HepG2 (cell line): ENCODE results near the gene IFI35. TPM values are rescaled to one million over a fixed set of nuclear protein-coding genes. Genes with fewer than 3 reads are reported as not detected.

Experiments
- EP300 ChIP-seq, 3 experiments: sonication (generic) in 1 of 3; formaldehyde crosslinking in 1 of 3; IDR thresholded peaks; 2 replicates each; pipeline versions ENCODE4 v1.5.1 to v1.6.1; 2011 to 2020; ENCODE audit warnings: low read depth in 2 of 3, low read length in 2 of 3, borderline replicate concordance in 1 of 3, improper control_type of control experiment in 1 of 3, mild to moderate bottlenecking in 1 of 3, missing genetic modification reagents in 1 of 3, moderate library complexity in 1 of 3
- GABPB1 ChIP-seq: IDR thresholded peaks from 2 replicates; pipeline ENCODE4 v1.6.1; 2016; ENCODE audit warnings: mild to moderate bottlenecking, missing genetic modification reagents, moderate library complexity, missing compliant biosample characterization
- KLF15 ChIP-seq: sonication (generic); formaldehyde crosslinking; IDR thresholded peaks from 2 replicates; pipeline ENCODE4 v1.8.1; 2023; ENCODE audit warnings: borderline replicate concordance, mild to moderate bottlenecking, inconsistent platforms, missing genetic modification reagents, mixed read lengths
- NCOA2 ChIP-seq: sonication (generic); formaldehyde crosslinking; IDR thresholded peaks from 2 replicates; pipeline ENCODE4 v1.8.0; 2022; ENCODE audit warnings: inconsistent platforms
- NFIB ChIP-seq: sonication (generic); formaldehyde crosslinking; IDR thresholded peaks from 2 replicates; pipeline ENCODE4 v1.9.0; 2021; ENCODE audit warnings: missing genetic modification reagents, mild to moderate bottlenecking, borderline replicate concordance
- RXRB ChIP-seq: IDR thresholded peaks from 2 replicates; pipeline ENCODE4 v1.6.1; 2016; ENCODE audit warnings: borderline replicate concordance, missing genetic modification reagents, missing compliant biosample characterization
- SNAPC4 ChIP-seq: sonication (generic); formaldehyde crosslinking; IDR thresholded peaks from 2 replicates; pipeline ENCODE4 v1.4.0; 2020; ENCODE audit warnings: mild to moderate bottlenecking, missing genetic modification reagents
- TBX2 ChIP-seq: sonication (generic); formaldehyde crosslinking; IDR thresholded peaks from 2 replicates; pipeline ENCODE4 v1.5.0; 2020; ENCODE audit warnings: missing genetic modification reagents, mild to moderate bottlenecking, borderline replicate concordance
- TEF ChIP-seq: sonication (generic); formaldehyde crosslinking; IDR thresholded peaks from 2 replicates; pipeline ENCODE4 v1.5.0; 2020; ENCODE audit warnings: missing genetic modification reagents
- THAP9 ChIP-seq: sonication (generic); formaldehyde crosslinking; IDR thresholded peaks from 2 replicates; pipeline ENCODE4; 2020; ENCODE audit warnings: missing genetic modification reagents, mild to moderate bottlenecking, borderline replicate concordance
- YEATS4 ChIP-seq: sonication (generic); formaldehyde crosslinking; IDR thresholded peaks from 2 replicates; pipeline ENCODE4 v1.4.0; 2020; ENCODE audit warnings: missing genetic modification reagents, borderline replicate concordance
- ZBTB43 ChIP-seq: sonication (generic); formaldehyde crosslinking; conservative IDR thresholded peaks from 2 replicates; pipeline ENCODE4 v1.4.0; 2020; ENCODE audit warnings: missing genetic modification reagents
- ZKSCAN8 ChIP-seq: IDR thresholded peaks from 2 replicates; pipeline ENCODE4 v1.6.1; 2016; ENCODE audit warnings: borderline replicate concordance, missing genetic modification reagents, missing compliant biosample characterization
- ZNF343 ChIP-seq: sonication (generic); formaldehyde crosslinking; IDR thresholded peaks from 2 replicates; pipeline ENCODE4 v1.4.0; 2020; ENCODE audit warnings: mild to moderate bottlenecking, missing genetic modification reagents
- ZNF556 ChIP-seq: sonication (generic); formaldehyde crosslinking; IDR thresholded peaks from 2 replicates; pipeline ENCODE4 v1.4.0; 2020; ENCODE audit warnings: mild to moderate bottlenecking, missing genetic modification reagents, borderline replicate concordance
- ZNF605 ChIP-seq: sonication (generic); formaldehyde crosslinking; IDR thresholded peaks from 2 replicates; pipeline ENCODE4 v1.8.0; 2022; ENCODE audit warnings: mild to moderate bottlenecking, missing genetic modification reagents
- ZNF850 ChIP-seq: sonication (generic); formaldehyde crosslinking; conservative IDR thresholded peaks from 2 replicates; pipeline ENCODE4 v1.9.0; 2021; ENCODE audit warnings: mild to moderate bottlenecking, missing genetic modification reagents
- polyA plus RNA-seq, 8 experiments: library from polyadenylated mRNA; depleted of rRNA in 3 of 8; stranded (reverse) in 7 of 8; unstranded in 1 of 8; fragments of >200 nt; fragmentation: Illumina TruSeq in 4 of 8; extraction: Trizol in 4 of 8; gene quantifications; 2 replicates each; pipeline versions ENCODE4 v1.2.1 to v1.2.3, GENCODE V29; 2011 to 2016; ENCODE audit warnings: low read depth in 4 of 8, missing spikeins in 1 of 8, mixed read lengths in 1 of 8; ENCODE audit not compliant: insufficient read depth in 1 of 8
- total RNA-seq, 5 experiments: library from RNA; depleted of rRNA; stranded (reverse); fragments of >200 nt; fragmentation: Illumina TruSeq; extraction: Trizol; gene quantifications; 2 replicates each; pipeline ENCODE4 v1.2.3, GENCODE V29; 2016; ENCODE audit warnings: low read depth in 1 of 5

Gene IFI35
- total and polyA plus RNA-seq, 2 of the 13 experiments (the other 11 are each of a cell fraction or from before 2014, with no cell fraction given), result 28.9 to 38.1 TPM

DNA sequence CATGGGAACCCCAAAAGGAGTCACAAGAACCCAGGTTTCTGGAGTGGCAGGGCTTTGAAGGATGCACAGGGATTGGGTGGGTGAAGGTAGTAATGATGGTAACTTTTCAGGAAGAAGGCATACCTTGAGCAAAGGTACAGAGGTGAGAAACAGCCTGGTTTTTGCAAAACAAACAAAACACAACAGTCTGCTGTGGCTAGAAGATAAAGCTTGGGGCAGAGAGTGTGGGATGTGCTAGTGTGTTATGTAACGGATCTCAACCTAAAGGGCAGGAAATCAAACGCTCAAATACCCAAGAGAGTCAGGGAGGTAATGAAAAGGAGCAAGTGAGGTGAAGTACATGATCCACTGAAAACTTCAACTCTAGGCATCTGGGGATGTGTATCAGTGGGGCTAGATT is 31.3 kb upstream of the IFI35 start (continued):
- TF ChIP-seq ZBTB43 (CRISPR knock-in tag) (no peak), NCOA2 (CRISPR knock-in tag) (0 out of 2 replicates have a peak, but pooled peaks have one; percentile 10), RXRB (CRISPR knock-in tag) (peak; percentile 72), ZNF605 (CRISPR knock-in tag) (peak; percentile 62), YEATS4 (CRISPR knock-in tag) (no peak), EP300 (IDR thresholded peaks at IDR 0.05; ENCODE audit: low read depth in 2 of 2, low read length in 2 of 2) (no peak), EP300 (CRISPR knock-in tag; IDR thresholded peaks at IDR 0.05; ENCODE audit: borderline replicate concordance) (no peak), ZNF850 (CRISPR knock-in tag) (no peak), ZKSCAN8 (CRISPR knock-in tag) (no peak), TEF (CRISPR knock-in tag) (peak; percentile 24; the same call in 1 of the 2 replicates), SNAPC4 (CRISPR knock-in tag) (no peak), THAP9 (no peak), KLF15 (CRISPR knock-in tag) (no peak), ZNF343 (CRISPR knock-in tag) (no peak), GABPB1 (CRISPR knock-in tag) (no peak), ZNF556 (CRISPR knock-in tag) (no peak), NFIB (no peak), TBX2 (peak; percentile 75; the same call in 1 of the 2 replicates)
